Fibroblast of mammary gland (primary cell): Measurements from ENCODE around the gene DROSHA.

ENCODE experiments used
- DNase-seq: peaks from one replicate; pipeline ENCODE4 v3.0.0-alpha.2; 2010; ENCODE audit warnings: low read depth
- H3K4me3 ChIP-seq: 2 replicates; pipeline ENCODE4 v1.5.1; 2011; ENCODE audit warnings: low read depth, mild to moderate bottlenecking, low read length, moderate library complexity; ENCODE audit not compliant: control insufficient read depth
- TF ChIP-seq, protein P1 (sequence below): conservative IDR thresholded peaks from 2 replicates; pipeline ENCODE4 v1.5.1; 2011; ENCODE audit warnings: low read depth, low read length, inconsistent platforms; ENCODE audit not compliant: control insufficient read depth, insufficient read depth

Gene DROSHA

DNA sequence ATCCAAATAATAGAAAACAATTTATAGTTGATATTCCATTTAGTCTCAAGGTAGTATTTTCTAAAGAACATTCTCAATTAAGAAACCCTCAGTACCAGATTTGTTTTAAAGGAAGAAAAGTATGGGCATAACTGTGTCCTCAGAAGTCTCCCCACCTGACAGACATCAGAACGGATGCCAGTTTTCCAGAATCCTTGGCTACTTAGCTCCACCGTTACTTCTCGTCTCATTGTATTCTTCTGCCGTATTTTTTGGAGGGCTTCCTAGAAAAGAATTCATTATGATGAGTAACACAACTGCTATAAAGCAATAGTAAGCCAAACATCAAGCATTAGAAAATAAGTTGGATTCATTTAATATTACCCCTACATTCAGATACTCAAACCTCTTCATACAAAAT is 67.8 kb downstream of the DROSHA start:
- no peak for DNase-seq
- TF ChIP-seq, protein P1, sequence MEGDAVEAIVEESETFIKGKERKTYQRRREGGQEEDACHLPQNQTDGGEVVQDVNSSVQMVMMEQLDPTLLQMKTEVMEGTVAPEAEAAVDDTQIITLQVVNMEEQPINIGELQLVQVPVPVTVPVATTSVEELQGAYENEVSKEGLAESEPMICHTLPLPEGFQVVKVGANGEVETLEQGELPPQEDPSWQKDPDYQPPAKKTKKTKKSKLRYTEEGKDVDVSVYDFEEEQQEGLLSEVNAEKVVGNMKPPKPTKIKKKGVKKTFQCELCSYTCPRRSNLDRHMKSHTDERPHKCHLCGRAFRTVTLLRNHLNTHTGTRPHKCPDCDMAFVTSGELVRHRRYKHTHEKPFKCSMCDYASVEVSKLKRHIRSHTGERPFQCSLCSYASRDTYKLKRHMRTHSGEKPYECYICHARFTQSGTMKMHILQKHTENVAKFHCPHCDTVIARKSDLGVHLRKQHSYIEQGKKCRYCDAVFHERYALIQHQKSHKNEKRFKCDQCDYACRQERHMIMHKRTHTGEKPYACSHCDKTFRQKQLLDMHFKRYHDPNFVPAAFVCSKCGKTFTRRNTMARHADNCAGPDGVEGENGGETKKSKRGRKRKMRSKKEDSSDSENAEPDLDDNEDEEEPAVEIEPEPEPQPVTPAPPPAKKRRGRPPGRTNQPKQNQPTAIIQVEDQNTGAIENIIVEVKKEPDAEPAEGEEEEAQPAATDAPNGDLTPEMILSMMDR: no peak
- no peak overlapping the region for H3K4me3 ChIP-seq

DNA sequence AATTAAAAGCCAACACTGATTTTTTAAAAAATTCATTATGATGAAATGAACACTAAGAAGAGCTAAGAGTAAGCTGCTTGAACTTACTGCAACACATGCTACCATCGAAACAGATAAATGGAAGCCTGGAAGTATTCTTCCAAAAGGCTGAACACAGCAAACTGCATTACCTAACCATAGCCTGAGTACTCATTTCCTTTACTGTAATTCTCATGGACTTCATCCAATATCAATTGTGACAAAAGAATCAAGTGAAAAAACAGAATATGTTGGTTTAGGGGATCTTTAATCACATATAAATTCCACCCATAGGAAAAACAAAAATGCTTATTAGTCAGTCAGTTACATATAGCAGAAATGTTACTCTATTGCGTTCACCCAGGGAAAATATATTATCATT is 68.5 kb downstream of the DROSHA start:
- H3K4me3 ChIP-seq: no peak overlapping the region
- no peak for DNase-seq
- TF ChIP-seq, protein P1: no peak

DNA sequence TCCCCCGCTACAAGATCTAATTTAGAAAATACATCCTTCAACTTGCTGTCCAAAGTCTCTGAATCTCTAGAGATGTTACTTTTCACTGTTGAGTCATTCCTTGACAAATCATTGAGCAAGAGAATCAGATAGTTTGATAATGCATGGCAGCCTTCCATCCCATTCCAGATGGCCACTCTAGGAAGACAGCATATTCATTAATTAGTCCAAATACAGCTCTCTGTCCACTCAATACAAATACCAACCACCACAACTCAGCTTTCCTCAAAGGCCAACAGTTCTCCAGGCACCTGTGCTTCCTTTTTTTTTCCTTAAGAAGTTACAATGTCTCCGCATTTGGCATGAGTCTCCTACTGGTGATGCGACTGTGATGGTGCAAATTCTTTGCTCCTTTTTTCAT is 72.3 kb downstream of the DROSHA start:
- peak; percentile 53 for DNase-seq
- H3K4me3 ChIP-seq: no peak overlapping the region
- TF ChIP-seq, protein P1: no peak

DNA sequence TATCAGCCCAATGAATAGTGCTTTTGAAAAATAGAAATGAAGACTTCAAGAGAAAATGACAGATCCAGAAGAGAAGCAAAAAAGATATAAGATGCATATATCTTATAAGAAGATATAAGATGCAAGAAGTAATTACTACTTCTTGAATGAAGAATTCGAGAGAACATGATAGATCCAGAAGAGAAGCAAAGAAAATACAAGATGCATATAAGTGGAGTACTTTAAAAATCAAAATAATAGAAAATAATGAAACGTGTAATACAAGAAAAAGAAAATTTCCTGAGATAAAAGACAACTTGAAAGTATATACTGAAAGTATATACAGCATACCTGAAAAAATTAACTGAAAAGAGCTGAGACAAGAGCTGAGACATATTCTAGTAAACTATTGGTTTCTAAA is 76.7 kb downstream of the DROSHA start:
- TF ChIP-seq, protein P1: no peak
- DNase-seq: no peak
- H3K4me3 ChIP-seq: no peak overlapping the region

DNA sequence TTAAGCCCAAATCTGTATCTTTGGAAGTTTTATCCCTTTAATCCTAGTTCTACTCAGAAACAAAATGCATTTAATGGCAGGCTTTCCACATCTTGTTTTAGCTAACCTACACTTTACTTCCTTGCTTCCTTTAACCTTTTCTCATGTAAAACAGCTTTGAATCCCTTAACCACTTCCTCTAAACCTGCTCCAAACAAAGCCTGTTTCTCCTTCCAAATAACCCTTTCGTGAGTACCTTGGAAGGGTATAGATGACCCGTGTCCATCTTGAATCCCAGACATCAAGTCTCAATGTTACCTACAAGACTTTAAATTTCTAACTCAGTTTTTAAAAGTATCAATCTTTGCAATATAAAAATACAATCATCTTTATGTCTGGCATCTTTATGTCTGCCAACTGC is 78.4 kb downstream of the DROSHA start:
- TF ChIP-seq, protein P1: no peak
- no peak for DNase-seq
- H3K4me3 ChIP-seq: no peak overlapping the region

DNA sequence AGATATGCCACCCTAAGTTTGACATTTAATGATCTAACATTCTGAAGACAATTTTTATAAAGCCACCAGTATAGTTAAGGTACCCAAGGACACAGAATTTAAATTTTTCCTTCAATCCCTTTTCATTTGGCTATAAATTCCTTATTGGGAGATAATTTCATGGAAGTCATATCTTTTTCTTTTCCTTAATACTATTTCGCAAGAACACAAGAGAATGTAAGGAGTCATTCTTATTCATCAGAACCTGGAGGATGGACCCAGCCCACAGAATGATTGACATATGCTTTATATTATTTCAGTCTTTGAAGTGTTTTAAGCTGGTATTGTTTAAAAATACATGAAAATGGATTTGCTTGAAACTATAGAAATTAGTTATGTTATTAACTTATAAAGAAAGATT is 79.6 kb downstream of the DROSHA start:
- H3K4me3 ChIP-seq: no peak overlapping the region
- TF ChIP-seq, protein P1: no peak
- peak; percentile 33 for DNase-seq

DNA sequence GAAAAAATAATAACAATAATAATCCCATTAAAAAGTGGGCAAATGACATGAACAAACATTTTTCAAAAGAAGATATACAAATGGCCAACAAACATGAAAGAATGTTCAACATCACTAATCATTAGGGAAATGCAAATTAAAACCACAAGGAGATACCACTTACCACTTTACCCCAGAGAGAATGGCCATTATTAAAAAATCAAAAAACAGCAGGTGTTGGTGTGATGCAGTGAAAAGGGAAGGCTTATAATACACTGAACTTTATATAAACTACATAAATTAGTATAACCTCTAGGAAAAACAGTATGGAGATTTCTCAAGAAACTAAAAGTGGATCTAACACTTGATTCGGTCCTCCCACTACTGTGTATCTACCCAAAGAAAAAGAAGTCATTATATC is 81.9 kb downstream of the DROSHA start:
- no peak for DNase-seq
- TF ChIP-seq, protein P1: no peak
- no peak overlapping the region for H3K4me3 ChIP-seq
